Measurements from ENCODE around the gene ITPKC.

- TF ChIP-seq CTCF (conservative IDR thresholded peaks at IDR 0.05; ENCODE audit: low read length) (no peak), EZH2phosphoT487 (IDR thresholded peaks at IDR 0.05; ENCODE audit: borderline replicate concordance, low read depth, low read length) (no peak)
Observed at GRCh38 chr19:40709817-40710216, 7.1 kb upstream of the ITPKC start.
